NK-92 treated with Interleukin-12 subunit alpha and Interleukin-12 subunit beta, amount 100 ng/mL, for 24 hours (cell line): ENCODE data around the gene ARHGEF5.
"Not testable (repeated sequence)": the region's sequence is repeated elsewhere in the genome, so short reads cannot be mapped to it uniquely, and the experiment has no call there.

Experiments
- DNase-seq: peaks from one replicate; lab custom pipeline; 2025; lab: John Stamatoyannopoulos, UW

The ARHGEF5 gene

DNA sequence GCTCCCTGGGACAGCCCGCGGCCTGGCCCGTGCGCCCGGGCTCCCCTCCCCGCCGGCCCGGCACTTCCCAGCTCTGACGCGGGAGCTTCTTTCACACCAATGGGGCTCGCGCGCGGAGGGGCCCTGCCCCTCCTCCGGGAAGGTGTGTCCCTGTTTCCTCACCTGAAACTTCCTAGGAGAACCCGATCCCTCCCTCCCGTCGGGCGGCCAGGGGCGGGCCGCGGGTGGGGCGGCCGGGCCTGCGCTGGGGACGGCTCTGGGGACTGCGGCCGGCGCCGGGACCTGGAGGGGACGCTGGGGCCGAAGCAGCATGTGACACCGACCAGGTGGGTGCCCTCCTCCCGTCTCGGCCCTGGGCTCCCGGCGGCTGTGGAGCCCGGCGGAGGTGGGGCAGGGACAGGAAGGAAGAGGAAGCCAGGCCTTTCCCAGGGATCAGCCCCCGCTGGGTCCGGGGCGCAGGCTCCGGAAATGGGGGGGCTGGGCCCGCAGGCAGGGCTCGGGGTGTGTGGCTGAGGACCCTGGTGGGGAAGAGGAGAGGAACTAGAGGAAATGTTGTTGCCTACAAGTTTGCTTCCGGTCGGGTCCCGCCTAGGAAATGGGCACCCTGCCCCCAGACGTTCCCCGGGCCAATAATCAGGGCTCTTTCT is at the start of gene ARHGEF5:
ARHGEF5 (plus strand) TSS at position 227 of the 647 bp plus-strand sequence. CDS start 7,268 bp downstream, outside the sequence.
- not testable (repeated sequence) for DNase-seq

DNA sequence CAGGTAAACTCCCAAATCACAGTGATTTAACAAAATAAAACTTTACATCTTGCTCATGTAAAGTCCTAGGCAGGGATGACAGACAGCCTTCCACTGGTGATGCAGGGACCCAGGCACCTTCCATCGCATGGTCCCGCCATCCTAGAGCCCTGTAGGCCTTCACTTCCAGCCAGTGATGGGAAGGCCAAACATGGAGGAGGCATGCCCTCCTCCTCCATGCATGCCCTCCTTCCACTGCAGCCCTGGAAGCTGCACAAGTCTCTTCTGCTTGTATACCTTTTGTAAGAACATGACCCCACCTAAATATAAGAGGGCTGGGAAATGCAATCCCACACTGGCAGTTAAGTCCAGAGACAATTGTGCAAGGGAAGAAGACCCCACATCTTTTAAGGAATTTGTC is 45.5 kb upstream of the ARHGEF5 start:
- DNase-seq: not testable (repeated sequence)

DNA sequence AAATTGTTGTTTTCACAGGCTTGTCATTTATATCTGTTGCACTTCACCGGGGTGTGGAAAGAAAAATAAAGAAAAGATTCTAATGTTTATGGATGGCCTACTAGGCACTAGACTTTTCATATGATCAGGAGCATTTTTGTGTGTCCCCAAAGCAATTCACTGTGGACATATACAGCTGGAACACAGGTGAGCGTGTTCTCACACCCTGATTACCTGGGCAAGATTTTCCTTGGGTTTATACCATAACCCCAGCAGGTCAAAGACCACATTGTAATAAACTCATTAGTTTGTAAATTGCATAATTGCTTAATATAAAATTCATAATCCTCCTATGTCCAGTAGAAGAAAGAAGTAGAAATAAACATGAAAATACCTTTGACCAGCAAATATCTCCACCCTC is 44.0 kb upstream of the ARHGEF5 start:
- not testable (repeated sequence) for DNase-seq

DNA sequence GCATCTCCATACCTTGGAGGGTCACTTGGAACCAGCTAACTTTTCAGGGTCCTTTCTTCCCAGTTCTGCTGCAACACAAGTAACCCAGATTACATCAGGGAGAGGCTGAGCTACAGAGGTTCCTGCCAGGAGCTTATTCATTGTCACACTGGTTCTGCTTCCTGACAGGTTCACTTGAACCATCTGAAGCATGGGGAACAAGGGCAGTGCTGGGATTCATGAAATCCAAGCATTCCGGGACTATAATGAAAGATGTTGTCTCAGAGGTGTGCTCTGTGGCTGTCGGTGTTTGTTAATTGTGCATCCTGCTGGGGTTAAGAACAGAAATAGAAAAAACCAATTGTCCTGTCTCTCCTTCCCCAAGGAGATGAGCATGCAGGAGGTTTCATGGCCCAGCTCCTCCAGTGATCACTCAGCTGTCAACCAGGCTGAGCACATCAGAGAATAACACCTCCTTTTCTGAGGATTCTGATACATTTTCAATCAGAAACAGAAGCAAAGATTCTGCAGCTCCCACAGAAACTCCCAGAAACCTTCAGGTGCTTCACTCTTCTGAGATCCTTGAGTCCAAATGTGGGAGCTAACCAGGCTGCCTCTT is 43.2 kb upstream of the ARHGEF5 start, which contains the start of gene OR2A1:
OR2A1 (plus strand) TSS at position 548 of the 598 bp plus-strand sequence. CDS start 5,706 bp downstream, outside the sequence.
- DNase-seq: not testable (repeated sequence)

DNA sequence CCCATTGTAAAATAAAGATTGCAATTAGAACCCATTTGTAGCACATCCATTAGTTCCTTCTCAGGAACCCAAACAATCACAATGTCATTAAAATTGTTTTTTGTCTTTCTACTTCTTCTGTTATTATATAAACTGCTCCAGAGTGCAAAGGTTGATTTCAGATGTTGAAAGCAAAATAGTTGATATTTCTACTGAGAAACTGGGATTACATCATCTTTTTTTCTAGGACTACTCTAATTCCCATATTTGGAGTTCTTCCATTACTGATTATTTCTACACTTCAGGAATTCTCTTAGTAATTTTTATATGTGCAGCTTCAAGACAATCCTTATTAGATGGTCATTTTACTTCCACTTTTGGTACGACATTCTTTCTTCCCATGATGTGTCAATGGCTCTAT is 37.7 kb upstream of the ARHGEF5 start:
- DNase-seq: not testable (repeated sequence)

DNA sequence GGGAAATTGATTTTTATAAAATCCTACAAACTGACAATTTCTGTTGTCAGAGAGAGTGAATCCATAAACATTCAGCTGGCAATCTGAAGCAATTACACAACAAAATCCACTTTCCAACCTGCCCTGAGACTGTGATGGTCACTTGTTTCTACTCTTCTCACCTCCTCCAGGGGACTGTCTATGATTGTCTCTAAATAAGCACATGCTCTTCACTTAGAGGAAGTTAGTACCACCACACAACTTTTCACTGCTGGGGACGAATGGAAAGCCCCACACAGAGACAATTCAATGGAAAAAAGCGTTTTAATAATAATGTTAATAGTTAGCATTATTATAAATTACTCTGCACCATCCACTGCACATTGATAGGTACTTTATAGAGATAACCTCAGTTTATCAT is 35.7 kb upstream of the ARHGEF5 start:
- not testable (repeated sequence) for DNase-seq

DNA sequence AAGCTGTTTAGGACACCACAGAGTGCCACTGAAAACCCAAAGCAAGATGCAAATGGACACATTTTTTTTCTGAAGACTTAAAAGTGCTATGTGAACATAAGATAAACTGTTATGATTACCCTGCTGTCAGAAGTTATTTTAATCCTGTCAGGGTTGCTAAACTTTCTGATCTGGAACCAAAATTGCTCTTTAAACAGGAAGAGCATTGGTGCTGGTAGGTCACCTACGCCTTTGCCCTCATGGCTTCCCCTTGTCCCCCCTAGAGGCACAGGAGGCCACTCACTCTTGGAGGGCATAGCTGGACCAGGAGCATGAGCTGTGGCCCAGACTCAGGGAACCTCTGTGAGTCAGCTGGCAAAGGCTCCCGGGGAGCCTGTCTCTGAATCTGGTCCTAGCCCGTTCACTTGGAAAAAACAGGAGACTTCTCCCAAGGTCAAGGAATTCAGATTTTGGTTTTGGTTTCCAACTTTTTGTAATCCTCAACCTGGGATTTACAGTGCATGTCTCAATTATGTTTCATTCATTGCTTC is 33.5 kb upstream of the ARHGEF5 start:
- not testable (repeated sequence) for DNase-seq

DNA sequence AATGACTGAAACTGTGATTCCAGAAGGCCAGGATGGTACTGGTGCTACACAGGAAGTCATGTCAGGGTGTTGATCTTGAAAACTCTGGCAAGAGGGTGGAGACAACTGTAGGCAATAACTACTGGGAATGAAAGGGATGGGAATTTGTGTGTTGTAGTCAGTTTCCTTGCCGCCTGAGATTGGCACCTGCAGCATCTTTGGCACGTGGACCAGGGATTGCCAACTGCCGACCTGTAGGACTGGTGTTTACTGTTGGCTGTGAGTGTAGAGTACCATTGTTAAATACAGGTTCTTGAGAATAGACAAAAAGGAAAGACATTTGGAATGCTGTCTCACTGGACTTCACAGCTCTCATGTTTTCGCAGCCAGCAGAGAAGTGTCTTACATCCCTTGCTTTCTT is 31.8 kb upstream of the ARHGEF5 start:
- DNase-seq: not testable (repeated sequence)

DNA sequence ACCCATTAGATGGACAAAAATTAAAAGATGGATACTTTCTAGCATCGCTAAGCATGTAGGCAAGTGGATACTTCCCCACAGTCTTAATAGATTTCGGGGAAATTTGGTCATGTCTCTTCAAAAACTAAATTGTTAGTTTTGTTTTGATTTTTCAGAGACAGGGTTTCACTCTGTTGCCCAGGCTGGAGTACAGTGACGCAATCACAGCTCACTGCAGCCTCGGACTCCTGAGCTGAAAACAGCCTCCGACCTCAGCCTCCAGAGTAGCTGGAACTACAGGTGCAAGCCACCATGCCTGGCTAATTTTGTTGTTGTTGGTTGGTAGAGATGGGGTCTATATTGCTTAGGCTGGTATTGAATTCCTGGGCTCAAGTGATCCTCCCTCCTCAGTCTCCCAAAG is 29.3 kb upstream of the ARHGEF5 start:
- DNase-seq: not testable (repeated sequence)

DNA sequence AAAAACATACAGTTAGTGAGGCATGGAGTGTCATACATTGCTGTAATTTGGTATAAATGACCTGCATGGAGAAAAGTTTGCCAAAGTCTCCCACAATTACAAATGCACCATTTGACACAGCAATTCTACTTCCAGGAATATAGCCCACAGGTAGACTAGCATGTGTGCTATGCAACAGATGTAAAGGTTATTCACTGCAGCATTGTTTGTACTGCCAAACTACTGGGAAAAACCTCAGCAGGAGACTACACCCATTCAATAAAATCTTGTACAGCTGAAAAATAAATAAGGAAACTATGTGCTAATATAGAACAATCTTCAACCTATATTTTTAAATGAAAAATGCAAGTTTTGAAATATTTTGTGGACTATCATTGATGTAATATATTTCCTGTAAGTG is 25.2 kb upstream of the ARHGEF5 start:
- DNase-seq: not testable (repeated sequence)

DNA sequence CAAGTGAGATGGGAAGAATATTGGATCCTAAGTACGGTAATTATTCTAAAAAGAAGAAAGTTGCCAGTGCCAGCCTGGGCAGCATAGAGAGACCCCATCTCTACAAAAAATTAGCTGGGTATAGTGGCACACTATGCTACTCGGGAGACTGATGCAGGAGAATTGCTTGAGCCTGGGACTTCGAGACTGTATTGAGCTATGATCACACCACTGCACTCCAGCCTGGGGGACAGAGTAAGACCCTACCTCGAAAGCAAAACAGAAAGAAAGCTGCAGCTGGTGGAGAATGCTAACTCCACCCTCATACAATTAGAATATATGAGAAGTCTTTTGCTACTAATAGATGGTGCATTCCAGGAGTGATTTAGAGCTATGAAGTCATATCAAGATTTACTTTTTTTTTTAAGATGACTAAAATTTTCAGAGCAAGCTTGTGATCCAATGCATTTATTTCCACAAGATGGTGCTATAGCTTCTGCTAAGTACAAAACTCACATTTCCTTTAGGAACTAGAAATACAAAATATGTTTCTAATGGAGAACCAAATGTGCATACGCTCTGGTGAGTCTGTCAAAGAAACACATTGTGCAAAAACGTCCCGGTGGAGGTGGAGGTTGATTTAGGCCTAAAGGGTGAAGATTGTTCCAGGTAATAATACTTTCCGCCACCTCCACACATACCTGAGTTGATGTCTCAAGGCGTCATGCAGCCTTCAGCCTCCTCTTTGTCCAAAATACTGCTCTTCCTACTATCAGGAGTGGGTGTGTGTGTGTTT is 23.8 kb upstream of the ARHGEF5 start:
- DNase-seq: not testable (repeated sequence)

DNA sequence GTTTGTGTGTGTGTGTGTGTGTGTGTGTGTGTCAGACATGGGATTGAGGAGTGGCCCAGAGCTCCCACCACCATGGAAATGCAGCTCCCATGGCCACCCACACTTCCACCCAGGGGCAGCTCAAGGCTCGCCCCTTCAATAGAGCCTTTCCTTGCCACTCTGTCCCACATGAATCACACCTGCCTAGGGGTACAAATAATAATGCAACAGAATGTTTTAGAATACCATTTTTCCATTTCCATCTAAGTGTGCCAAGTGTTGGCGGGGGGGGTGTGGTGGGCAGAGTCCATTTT is 23.3 kb upstream of the ARHGEF5 start:
- not testable (repeated sequence) for DNase-seq

DNA sequence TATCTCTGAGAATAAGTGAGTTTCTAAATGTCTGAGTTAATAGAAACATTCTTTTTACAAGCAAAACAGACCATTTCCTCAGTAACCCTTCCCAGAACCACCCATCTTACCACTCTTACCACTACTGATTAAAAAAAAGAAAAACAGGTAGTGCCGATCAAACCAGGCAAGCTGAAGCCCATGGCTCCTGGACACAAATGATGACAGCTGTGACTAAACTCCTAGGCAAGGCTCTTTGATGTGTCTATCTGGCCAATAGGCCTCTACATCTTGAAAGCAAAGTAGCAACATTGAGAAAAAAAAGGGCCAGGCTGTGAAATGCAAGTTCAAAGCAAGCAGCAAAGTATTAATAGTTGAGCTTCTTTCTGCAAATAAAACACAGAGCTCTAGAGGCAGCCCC is 6.6 kb upstream of the ARHGEF5 start:
- not testable (repeated sequence) for DNase-seq

DNA sequence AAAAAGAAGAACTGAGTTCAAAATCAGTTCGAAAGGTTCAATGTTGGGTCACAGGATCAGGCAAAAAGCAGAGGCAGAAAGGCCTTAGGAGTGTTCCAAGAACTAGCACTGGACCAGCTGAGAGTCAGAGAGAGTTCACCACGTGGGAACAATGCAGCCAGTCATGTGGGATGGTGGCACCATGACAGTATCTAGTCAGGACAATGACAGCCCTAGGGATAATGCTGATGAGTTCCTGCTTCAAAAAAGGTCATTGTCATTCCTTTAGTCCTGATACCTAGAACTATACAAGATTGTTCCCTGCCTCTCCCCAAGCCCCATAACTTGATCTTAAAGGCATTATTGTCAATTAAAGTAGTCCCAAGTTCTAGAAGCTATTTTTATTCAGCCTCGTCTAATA is 3.5 kb upstream of the ARHGEF5 start:
- not testable (repeated sequence) for DNase-seq

DNA sequence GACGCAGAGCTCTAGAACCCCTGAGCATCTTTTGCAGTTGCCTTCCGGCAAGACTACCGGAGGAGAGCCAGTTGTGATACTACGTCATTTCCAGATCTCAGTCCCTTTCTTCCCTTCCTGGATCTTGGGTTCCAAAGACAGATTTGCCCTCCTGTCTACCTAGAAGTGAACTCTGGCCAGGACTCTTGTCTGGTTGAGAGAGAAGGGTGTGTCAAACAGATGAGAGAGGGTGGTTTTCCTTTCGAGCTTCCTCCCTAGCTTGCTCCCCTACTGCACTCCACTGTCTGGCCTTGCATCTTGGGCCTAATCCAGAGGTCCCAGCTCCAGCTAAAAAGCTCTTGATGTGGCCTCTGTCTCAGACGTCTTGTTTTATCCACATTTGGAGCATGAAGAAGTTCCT is 983 bp downstream of the ARHGEF5 start:
- DNase-seq: not testable (repeated sequence)

DNA sequence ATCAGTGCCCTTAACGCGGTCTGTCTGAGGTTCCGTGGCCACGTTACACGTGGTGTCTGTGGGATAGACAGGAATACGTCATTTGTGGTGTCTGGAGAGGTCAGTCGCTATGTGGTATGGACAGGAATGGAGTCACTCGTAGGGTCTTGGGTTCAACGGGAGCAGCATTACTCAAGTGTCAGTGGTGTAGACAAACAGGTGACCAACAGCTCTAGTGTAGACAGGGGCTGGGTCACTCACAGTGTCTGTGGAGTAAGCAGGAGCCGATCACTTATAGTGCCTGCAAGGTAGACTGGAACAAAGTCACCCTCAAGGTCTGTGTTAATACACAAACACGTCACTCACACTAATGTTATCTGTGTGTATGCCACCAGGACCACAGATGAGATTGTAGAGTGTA is 1.7 kb downstream of the ARHGEF5 start:
- DNase-seq: not testable (repeated sequence)

DNA sequence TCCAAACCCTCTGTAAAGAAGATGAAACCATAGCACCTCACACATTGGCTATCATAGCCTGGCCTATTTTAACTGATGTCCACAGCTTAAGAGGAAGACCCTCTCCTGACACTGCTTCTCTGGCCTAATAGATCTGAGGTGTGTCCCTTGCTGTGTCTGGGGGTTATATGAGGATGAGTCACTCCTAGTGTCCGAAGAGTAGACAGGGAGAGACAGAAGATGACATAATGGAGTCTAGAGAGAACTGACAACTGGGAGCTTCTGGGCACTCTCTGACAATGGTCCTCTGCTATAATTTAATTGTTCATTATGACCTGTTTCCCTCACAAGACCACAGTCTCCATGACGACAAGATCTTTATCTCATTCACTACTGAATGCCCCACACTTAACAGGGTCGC is 6.9 kb downstream of the ARHGEF5 start:
- DNase-seq: not testable (repeated sequence)

DNA sequence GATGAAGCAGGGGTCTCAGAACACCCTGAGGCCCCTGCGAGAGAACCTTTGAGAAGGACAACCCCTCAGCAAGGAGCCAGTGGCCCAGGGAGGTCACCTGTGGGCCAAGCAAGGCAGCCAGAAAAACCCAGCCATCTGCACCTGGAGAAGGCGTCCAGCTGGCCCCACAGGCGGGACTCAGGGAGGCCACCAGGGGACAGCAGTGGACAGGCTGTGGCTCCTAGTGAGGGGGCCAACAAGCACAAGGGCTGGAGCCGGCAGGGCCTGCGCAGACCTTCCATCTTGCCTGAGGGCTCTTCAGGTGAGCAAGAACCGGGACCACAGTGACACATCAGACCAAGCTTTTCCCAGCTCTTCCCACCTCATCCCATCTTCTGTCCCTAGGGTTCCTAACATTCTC is 10.3 kb downstream of the ARHGEF5 start:
- not testable (repeated sequence) for DNase-seq

DNA sequence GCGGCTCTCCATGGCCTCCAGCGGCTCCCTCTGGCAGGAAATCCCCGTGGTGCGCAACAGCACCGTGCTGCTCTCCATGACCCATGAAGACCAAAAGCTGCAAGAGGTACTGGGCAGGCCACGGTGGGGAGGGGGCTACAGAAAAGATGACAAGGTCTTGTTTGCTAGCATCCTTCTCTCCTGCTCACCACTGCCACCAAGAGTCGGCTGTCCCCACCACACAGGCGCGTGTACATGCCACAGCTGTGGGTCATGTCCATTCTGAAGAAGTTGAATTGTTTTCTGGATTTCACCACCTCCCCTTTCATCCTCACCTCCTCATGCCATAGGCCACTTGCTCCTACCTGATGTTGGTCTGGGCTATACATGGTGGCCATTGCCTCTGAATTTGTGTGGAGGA is 12.0 kb downstream of the ARHGEF5 start:
- DNase-seq: not testable (repeated sequence)

DNA sequence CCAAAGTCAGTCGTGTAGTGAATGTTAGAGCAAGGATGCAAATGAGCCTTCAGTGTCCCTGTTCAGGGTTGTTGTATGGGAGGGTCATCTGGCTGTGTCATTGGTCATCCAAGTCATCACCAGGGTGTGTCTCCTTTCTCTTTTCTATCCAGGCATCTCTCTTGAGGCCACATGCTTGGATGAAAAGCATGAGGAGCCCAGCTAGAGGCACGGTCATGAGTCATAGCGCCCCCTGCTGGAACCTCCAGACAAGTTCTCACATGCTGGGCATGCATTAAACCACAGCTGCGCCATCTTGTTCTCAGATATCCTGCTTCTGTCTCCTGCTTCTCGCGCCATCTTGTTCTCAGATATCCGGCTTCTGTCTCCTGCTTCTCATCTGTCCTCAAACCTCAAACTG is 14.0 kb downstream of the ARHGEF5 start:
- DNase-seq: not testable (repeated sequence)

DNA sequence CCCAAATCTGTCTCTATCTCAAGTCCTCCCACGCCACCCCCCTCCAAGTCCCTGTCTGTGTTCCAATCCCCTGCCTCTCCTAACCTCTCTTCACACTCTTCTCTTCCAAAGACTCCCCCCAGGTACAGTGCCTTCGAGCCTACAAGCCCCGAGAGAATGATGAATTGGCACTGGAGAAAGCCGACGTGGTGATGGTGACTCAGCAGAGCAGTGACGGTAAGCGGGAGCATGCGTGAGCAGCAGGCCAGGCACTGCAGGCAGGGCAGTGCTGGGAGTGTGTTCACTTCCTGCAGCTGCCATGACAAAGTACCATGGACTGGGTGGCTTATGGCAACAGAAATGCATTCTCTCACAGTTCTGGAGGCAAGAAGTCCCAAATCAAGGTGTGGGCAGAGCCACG is 23.4 kb downstream of the ARHGEF5 start:
- no peak for DNase-seq

DNA sequence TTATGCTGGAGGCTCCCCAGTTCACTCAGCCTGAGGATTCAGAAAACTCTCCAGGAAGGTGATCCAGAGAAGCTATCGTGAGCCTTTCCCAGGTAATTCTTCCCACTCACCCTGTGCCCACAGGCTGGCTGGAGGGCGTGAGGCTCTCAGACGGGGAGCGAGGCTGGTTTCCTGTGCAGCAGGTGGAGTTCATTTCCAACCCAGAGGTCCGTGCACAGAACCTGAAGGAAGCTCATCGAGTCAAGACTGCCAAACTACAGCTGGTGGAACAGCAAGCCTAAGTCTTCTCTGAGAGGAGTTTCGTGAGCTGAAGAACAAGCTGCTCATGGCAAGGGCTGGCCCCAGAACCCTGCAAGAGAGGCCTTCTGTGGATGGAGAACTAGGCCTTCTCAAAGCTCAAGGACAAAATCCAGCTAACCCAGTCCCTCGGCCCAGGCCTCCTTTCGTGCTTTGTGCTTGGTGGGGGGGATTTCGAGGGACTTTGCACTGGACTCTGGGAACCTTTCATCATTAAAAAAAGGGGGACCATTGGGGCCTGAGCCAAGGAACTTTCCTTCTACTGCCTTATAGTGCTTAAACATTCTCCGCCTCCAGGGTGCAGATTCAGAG is 24.7 kb downstream of the ARHGEF5 start:
- DNase-seq: no peak
